HS-27A (cell line): Measurements from ENCODE around the gene C11orf91.
"Not testable (repeated sequence)": the region's sequence is repeated elsewhere in the genome, so short reads cannot be mapped to it uniquely, and the experiment has no call there.

Experiments used
- DNase-seq: peaks from one replicate; pipeline ENCODE4 v3.0.0-alpha.2; 2012; ENCODE audit warnings: low read depth, missing footprints

Gene C11orf91

DNA sequence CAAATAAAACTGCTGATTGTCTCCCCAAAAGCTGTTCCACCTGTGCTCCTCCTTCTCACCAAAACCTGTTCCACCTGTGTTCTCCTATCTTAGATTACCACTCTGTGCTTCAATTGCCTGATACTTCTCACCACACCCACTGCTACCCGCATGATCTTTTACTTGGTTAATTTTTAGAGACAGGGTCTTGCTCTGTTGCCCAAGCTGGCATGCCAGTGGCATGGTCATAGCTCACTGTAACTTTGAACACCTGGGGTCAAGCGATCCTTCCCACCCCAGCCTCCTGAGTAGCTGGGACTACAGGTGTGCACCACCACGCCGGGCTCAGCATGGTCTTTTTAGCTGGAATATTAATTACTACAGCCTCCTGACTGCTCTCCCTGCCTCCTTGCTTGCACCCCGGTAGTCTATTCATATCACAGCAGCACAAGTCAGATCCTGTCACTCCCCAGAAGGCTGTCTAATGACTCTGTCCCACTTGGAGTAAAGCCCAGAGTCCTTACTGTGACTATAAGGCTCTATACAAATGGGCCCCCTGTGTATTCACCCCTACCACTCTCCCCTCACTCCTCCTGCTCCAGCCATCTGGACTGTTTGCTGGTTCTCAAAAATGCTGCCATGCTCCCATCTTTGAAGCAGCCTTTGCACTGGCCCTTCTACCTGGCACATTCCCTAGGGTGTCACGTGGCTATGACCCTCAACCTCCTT is 3.5 kb downstream of the C11orf91 start:
- no peak for DNase-seq

GRCh38 chr11:33696411-33696810 is 4.2 kb downstream of the C11orf91 start:
- no peak for DNase-seq

- no peak for DNase-seq
Measured at GRCh38 chr11:33695051-33695566, 5.5 kb downstream of the C11orf91 start.

DNA sequence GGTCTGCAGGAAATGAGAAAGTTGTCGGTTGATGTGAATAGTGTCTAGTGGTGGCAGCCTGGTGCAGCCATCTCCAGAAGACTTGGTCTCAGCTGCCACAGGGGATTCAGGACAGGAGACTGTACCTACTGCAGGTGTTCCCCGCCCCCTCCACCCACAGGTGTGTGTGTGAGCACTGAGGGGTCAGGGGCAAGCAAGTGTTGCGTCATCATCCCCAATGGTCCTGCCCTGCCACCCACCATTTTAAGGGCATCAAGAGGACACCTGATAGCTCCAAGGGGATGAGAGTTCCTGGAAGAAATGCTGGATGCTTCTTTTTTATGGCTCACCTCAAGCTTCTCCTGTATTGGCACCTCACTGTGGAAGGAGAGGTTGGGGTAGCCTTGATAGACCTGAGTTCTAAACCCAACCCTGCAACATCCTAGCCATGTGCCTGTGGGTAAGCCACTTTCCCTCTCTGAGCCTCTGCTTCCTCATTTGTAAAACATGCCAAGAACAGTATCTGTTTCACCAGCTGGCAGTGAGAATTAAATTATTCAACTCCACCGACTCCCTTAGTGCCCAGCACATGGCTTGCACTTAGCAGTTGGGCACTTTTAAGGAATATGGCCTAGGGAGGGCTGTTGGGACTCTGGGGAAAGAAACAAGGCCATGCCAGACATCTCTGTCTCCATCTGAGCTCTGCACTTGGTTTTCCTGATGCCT is 6.1 kb downstream of the C11orf91 start:
- no peak for DNase-seq

DNA sequence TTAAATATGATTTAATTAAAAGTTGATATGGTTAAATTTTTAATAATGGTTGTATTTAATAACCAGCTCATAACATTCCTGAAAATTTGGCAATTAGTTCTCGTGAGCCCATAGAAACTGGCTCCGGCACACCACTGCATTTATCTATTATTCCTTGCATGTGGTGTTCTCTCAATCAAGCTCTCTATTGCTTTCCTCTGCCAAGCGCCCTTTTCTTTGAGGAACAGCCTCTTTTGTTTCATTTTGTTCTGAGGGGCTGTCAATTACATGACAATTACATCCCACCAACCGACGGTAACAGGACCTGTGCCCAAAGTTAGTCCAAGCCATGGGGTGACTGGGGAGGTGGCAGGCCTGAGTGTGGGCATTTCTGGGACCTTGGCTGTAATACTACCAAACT is 8.1 kb downstream of the C11orf91 start:
- DNase-seq, result no peak

DNA sequence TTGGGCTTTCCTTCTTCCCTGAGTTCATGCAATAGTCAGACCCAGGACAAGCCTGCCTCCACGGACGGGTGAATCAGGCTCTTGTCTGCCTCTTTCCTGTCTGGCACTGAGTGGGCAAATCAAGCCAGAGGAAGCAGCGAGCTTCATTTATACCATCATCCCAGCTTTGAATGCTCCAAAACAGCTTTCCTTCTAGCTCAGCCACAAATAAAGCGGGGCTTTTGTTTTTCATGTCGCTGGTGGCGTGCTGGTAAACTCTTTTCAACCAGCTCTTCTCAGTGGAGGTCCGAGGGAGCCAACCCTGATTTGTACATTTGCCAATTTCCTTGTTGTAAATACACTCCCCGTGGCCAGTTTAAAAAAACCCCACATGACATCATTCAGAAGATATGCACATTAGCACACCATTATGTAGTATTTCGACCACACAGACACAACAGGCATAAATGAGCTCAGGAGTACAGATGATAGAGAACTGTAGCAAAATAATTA is 8.6 kb downstream of the C11orf91 start:
- peak; percentile 97 for DNase-seq

- no peak for DNase-seq
Measured at GRCh38 chr11:33691066-33691864, 9.4 kb downstream of the C11orf91 start.

GRCh38 chr11:33690290-33691065 is 10.1 kb downstream of the C11orf91 start:
- DNase-seq, result peak; percentile 99

GRCh38 chr11:33689501-33689900 is 11.1 kb downstream of the C11orf91 start:
- DNase-seq, result no peak

GRCh38 chr11:33689085-33689484 is 11.5 kb downstream of the C11orf91 start:
- DNase-seq, result peak; percentile 81

DNA sequence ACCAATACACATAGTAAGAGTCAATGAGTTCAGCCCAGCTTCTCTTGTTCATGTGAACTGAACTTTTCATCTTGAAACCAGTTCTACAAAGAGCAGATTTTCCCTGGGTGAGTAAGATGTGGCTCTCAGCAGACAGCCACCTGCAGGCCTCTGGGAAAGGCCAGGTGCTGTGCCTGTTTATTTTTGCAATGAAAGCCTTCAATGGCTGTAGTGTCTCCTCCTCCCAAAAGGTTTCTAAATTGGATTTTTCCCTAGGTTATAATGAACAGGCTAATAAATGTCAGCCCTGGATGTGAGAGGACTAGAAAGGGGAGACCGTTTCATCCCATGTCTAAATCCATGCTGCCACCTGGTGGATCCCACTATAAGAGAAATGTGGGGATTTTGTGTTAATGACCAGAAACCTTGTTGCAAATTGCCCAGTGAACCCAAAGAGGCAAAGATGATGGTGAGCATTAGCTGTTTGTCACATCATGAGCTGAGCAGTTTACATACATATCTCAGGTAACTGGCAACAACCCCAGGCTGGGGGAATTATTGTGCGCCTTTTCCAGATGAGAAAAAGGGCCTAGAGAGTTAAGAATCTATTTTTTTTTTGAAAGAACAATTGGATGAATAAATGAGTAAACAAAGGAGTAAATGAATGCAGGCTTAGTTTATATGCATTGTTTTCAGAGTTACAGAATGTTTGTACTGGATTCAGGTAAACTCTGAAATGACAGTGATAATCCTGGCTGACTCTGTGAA is 12.7 kb downstream of the C11orf91 start:
- DNase-seq, result no peak

DNA sequence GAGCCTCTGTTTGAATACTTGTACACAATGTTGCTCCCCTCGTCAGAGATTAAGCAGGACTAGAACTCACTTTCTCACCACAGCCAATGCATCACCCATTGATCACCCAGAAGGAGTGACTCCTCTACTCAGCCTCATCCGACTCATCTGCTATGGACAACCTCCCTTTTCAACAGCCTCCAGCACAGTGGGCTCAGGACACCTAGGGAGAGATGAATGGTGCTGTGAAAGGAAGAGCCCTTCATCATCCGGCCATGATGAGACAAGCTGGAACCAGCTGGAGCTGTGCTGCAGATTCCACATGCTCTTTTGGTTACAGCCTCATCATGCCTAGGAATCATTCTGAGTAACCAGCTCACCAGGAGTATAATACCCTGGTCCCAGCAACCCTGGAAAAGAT is 15.5 kb downstream of the C11orf91 start:
- no peak for DNase-seq

GRCh38 chr11:33684003-33684706 is 16.5 kb downstream of the C11orf91 start:
- DNase-seq, result no peak

DNA sequence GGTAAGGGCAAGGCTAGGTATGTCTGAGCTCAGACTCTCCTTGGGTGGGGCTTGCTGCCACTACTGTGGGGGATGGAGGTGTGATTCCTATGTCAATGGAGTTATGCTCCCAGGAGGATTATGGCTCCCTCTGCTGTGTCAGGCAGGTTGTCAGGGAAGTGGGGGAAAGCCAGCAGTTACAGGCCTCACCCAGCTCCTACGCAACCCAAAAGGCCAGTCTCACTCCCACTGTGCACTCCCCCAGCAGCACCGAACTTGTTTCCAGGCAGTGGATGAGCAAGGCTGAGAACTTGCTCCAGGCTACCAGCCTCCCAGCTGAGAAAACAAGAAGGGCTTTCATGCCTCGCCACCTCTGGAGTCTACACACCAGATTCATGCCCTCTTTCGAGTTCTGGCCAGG is 18.2 kb downstream of the C11orf91 start:
- DNase-seq, result no peak

DNA sequence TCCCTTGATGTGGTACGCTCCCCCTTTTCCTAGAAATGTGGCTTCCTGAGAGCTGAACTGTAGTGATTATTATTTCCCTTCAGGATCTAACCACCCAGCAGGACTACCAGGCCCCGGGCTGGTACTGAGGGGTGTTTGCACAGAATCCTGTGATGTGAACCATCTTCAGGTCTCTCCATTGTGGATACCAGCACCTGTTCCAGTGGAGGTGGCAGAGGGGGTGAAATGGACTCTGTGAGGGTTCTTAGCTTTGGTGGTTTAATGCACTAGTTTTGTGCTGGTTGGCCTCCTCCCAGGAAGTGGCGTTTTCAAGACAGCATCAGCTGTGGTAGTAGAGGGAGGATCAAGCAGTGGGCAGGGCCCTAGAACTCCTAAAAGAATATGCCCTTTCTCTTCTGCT is 18.6 kb downstream of the C11orf91 start:
- no peak for DNase-seq

DNA sequence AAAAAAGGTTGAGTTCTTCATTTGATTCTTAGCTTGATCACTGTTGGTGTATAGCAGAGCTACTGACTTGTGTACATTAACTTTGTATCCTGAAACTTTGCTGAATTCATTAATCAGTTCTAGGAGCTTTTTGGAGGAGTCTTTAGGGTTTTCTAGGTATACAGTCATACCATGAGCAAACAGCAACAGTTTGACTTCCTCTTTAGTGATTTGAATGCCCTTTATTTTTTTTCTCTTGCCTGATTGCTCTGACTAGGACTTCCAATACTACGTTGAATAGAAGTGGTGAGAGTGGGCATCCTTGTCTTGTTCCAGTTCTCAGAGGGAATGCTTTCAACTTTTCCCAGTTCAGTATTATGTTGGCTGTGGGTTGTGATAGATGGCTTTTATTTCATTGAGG is 22.0 kb downstream of the C11orf91 start:
- not testable (repeated sequence) for DNase-seq

- DNase-seq, result no peak
Measured at GRCh38 chr11:33674035-33674814, 26.4 kb downstream of the C11orf91 start.

DNA sequence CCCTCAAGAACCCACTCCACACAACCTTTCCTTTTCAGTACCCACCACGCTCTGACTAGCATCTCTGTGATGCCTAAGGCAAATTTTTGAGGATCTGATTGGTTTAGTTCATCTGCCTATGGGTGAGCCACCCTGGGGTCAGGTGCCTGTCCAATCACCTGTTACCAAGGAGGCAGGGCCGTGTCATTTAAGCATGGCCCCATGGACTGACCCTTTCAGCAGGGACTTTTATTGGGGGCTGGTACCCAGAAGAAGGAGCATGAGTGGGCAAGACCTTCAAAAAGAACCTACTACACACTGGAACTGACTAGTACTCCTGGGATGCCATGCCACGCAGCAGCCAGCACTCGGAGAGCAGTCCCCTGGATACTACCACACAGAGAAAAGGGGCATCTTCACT is 28.4 kb downstream of the C11orf91 start:
- DNase-seq, result no peak

GRCh38 chr11:33670250-33671011 is 30.2 kb downstream of the C11orf91 start:
- no peak for DNase-seq
